HG03095 (cell line): ENCODE results near the gene ATG10.
A peak's percentile ranks its signal among the peaks of the same experiment; 100 is the strongest.
"Not testable (repeated sequence)": the region's sequence is repeated elsewhere in the genome, so short reads cannot be mapped to it uniquely, and the experiment has no call there.

ENCODE experiments used
- ATAC-seq: cut with Tn5 transposase; IDR thresholded peaks from one replicate; pipeline ENCODE4 v1.9.1; 2021; ENCODE audit warnings: moderate library complexity; ENCODE audit not compliant: unreplicated experiment

The ATG10 gene

DNA sequence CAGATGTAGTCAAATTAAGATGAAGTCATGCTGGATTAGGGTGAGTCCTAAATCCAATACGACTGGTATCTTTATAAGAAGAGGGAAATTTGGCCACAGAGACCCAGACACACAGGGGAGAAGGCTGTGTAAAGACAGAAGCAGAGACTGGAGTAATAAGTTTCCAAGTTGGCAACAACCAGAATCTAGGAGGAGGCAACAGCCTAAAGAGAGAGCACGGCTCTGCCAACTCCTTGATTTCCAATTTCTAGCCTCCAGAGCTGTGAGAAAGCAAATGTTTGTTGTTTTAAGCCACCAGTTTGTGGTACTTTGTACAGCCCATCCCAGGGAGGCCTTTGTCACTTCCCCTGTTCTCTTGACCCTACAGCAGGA lies 74.4 kb downstream of the ATG10 start:
- no peak for ATAC-seq

DNA sequence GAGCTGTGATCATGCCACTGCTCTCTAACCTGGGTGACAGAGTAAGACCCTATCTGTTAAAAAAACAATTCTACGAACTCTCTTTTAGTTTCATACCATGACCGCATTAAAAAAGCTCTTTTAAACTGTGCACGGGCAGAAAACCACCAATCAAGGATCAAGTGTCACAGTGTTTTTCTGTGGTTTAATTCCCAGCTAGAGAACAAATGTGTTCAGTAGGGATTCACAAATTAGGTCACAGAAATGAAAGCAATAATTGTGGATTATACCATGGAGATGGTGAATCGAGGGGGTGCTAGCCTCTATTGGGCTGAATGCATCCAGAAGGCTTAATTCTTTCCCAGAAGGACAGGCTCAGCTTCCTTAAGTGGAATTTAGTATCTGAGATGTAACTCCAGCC lies 79.1 kb downstream of the ATG10 start:
- no peak for ATAC-seq

DNA sequence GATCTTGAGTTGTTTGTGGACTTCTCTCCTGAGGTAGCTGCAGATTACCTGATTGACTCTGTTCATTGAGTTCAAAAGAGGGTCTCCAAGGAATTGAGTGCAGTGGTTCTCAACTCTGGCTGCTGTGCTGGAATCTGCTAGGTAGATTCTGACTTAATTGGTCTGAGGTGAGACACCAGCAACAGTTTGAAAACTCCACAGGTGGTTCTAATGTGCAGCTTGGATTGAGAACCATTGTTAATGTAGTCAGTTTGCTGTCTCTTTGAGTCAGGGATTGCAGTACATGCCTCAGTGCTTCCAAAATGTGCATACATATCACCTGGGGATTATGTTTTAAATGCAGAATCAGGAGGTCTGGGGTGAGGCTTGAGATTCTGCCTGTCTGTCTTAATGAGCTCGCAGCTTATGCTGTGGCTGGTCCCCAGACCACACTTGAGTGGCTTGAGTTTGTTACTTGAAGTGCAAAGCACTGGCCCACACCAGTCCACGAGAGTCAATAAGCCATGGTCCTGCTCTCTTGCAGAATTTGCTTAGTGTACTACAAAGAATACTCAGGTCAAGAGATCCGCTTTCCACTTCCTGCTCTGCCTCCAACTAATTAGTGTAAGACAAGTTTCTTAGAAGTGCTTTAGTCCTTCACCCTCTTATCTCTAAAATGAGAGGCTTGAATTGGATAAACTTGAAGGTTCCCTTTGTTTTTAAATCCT lies 82.3 kb downstream of the ATG10 start:
- ATAC-seq: no peak

DNA sequence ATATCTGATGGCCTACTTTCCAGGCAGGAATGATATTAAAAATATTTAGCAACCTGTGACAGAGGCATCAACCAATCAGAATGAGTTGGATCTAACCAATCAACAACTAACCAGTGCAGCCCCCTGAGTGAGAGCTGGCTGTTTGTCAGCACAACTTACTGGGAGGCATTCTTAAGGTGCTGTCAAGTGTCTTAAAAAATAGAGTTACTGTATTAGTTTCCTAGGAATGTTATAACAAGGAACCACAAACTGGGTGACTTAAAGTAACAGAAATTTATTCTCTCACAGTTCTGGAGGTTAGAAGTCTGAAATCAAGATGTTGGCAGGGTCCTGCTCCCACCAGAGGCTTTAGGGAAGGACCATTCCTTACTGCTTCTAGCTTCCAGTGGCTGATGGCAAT lies 85.2 kb downstream of the ATG10 start:
- ATAC-seq: no peak

DNA sequence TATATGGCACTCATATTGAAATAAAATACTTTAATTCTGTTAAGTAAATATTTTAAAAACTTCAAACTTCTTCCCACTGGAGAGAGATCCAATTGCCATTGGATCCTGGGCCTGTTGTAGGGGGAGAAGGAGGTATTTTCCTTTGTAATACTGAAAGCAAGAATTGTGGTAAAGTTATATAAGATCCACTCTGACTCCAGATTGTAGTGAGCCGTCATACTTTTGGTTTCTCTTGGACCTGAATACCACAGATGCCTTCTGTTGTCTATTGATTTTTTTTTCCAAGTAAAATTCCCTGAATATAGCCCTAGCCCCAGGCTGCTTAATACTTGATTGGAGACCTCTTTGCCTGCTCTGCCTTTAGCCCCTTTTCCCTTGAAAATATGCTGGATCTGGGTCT lies 86.9 kb downstream of the ATG10 start:
- ATAC-seq: no peak

DNA sequence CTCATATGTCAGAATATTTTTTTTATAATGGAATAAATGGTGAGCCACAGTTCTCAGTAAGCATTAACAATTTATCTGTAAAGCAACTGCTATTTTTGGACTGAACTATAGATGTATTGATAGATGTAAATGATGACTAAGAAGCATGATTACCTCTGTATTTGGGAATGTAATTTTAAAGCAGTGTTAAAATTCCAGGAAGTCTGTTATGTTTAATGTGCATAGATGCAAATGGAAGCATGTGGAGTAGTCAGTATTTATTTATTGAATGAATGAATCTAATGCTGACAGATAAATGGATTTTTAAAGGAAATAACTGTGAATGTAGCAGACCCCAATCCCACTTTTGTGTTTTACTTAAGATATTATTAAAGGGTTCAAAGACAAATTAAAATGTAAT lies 95.0 kb downstream of the ATG10 start:
- ATAC-seq: no peak

DNA sequence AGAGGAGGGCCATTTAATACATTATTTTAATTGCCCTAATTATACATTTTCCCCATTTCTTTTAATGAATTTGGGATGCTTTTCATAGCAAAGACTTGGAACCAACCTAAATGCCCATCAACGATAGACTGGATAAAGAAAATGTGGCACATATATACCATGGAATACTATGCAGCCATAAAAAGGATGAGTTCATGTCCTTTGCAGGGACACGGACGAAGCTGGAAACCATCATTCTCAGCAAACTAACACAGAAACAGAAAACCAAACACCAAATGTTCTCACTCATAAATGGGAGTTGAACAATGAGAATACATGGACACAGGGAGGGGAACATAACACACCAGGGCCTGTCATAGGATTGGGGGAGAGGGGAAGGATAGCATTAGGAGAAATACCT lies 96.2 kb downstream of the ATG10 start:
- not testable (repeated sequence) for ATAC-seq

DNA sequence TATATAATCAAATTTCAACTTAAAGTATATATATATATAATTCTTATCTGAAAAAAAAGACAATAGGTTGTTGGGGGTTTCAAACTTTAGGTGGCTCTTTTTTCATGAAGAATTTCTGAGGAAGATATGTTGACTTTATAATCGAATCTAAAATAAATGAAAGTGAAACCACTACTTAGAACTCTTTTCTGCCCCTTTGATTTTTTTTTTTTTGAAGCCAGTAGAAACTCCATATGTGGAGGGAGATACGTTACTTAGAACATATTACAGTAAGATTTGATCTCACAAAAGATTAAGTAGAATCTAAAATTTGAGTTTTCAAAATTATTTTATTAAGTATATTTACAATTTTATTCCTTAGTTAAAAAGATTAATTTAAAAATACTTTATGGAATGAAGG lies 96.9 kb downstream of the ATG10 start:
- no peak for ATAC-seq

DNA sequence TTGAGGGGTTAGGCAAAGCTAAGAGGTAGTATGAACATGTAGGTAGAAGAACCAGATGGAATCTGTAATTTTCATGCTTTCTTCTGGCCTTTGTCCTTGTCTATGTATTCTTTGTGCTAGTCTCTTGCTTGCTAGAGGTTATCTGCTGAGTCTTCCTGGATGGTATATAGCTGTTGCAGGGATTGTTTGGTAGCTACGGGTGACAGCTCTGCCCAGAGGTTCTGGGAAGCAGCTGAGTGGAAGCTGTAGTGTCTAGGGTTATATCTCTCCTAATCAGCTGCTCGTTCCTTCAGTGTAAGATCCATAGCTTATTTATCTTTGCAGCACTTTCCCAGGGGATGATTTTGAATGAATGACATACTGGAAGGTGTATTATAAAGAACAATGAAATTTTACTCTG lies 100.3 kb downstream of the ATG10 start:
- ATAC-seq: no peak

DNA sequence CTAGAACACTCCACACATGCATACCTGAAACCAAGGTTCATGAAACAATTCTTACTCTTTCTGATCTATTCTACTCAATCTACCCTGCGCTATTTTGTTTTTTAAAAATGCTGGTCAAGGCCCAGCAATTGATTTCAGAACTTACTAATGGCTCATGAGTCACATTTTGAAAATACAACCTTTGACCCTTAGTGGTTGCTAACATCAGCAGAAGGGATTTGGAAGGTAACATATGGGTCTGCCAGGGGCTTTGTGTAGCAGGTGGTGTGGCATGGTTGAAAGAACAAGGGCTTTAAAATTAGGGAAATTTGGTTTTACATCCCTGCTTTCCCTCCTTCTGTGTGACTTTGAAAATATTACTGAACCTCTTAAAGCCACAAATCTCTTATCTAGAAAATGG lies 101.4 kb downstream of the ATG10 start:
- ATAC-seq: no peak

DNA sequence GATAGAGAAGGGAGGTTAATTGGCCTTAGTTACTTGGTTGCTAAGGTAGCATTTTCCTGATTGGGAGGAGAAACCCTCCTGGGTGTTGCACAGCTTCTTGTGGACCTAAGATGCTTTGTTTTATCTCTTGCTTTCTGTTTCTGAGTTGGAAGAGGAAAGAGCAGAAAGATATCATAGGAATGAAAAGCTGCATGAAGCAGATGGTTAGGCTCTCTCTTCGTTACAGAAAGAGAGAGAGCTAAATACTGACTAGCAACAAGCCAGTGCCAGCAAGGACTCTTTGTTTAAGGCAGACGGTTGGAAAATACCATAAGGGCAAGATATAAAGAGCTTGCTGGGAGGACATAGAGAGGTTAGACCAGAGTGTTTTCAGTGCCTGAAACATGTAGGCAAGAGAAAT lies 103.1 kb downstream of the ATG10 start:
- ATAC-seq: no peak

DNA sequence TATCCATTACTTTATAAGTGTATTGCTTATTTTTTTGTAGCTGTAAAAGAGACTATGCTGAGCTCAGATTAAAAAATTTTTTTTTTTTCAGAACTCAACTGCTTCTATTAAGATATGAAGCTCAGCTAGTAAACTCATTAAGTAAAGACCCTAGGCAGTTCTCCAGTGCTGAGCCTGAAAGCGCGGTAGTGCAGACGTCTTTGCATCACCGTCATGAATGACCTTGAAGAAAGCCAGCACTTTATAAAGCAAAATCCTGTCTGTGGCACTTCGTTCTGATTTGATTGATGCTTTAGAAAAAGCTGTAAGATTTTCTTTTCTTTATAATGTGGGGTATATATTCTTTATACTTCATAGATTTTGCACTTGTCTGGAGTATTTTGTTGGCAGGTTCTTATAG lies 105.7 kb downstream of the ATG10 start:
- no peak for ATAC-seq

DNA sequence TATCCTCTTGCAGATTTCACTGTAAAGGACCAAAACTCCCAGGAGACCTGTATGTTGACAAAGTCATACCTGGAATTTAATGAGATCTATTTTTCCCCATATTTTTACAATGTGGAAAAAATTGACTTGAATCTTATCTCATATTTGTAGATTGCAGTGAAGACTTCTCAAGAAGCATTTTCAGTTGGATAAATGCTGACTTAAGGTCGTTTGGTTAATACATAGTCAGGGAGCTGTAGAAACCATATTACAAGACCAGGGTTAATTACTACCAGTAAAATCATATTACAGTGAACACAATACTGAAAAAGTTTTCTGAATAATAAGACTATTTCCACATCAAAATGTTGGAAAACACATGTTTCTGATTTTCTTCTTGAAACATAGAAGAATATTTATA lies 119.8 kb downstream of the ATG10 start:
- ATAC-seq: no peak

DNA sequence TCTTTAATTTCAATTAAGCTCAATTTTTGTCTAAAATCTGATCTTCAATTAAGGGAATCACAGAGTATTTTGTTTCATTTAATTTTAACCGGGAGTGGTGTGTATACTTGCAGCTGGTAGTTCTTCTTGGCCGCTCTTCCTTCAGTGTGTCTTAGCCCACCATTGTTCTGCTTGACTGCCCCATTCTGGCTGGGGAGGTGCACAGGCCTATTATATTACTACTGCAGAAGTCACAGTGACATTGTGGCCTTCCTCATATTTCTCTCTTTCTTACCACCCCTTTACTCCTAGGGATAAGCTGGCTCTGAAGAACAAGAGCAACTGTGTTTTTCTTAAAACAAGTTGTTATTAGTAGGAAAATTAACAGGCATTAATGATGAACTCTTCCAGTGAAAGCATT lies 123.7 kb downstream of the ATG10 start:
- no peak for ATAC-seq

DNA sequence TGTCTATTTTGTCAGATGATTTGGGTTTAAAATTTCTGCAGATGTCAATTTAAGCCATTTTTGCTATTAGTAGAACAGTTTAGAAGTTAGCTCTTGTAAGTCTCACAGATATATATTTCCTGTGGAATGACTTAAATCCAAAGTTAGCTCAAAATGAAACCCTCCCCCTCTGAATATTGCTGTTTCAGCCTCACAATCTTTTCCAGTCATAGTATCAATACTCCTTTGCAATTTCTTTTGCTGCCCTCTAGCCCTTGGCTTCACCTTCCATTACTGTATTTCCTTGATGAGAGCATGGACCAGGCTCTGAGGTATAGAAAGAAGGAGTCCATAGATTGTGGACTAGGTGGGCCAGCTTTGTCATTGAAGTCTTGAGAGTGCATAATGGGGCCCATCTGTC lies 124.4 kb downstream of the ATG10 start:
- no peak for ATAC-seq

DNA sequence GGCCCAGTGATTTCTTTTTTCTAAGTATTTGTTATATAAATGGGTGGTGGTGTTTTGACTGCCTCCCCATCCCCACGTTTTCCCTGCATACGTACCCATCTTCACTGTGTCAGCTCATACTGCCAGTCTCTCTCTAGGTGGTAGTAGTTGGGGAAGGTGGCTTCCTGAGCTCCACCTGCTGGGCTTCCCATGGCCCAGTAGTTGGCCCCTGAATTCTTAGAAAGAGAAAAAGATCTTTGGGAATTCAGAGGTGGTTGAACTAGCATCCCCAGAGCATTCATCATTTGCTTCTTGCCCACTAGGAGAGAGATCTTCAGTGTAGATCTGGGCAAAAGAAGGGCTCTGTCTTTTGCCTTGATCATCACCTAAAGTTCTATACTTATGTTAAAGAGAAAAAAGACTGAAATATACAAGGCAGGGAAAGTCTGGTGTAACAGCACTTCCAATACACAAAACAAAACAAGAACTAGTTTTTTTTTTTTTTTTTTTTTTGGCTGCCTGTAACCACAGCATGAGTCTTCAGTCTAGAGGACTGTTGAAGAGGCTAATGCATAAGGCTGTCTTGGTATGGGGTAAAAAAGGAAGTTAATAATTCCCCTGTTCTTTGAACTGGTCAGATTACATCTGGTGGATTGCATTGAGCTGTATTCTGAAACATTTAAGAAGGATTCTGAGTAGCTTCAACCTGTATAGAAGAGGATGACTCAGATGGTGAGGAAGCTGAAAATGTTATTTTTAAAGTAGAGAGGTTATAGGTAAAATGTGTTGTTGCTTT lies 128.7 kb downstream of the ATG10 start:
- ATAC-seq: peak; percentile 94

DNA sequence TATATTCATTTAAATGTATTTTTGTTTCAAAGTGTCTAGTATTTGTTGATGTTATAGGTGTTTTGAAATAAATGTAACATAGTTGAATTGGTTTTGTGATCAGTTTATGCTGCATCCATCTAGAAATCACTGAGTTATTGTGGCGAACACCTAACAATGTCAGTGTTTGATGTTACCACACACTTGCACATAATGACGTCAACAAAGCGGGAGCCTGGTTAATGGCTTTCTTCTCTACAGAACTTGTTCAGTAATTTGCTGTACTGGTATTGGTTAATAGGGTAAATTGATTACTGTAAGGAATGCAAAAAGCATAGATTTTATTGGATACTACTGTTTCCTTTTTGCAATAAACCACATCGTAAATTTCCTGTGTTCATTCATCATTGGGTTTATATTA lies 133.0 kb downstream of the ATG10 start:
- ATAC-seq: no peak

DNA sequence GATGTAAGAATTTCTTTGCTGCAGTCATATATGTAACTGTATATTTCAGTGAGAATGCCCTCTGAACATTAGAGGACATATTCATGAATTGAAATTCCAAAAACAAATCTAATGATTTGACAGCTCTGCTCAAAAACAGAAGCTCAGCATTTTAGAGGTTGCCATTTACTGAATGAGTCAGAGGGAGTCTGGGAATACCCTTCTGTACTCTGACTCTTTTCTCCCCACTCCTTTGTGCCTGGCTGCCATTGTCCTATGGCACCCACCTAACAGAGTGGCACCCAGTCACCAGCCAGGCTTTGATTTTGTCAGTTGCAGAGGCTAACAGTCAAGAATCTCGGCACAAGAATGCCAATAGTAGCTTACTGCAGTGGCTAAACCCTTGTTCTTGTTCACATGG lies 133.6 kb downstream of the ATG10 start:
- ATAC-seq: no peak

DNA sequence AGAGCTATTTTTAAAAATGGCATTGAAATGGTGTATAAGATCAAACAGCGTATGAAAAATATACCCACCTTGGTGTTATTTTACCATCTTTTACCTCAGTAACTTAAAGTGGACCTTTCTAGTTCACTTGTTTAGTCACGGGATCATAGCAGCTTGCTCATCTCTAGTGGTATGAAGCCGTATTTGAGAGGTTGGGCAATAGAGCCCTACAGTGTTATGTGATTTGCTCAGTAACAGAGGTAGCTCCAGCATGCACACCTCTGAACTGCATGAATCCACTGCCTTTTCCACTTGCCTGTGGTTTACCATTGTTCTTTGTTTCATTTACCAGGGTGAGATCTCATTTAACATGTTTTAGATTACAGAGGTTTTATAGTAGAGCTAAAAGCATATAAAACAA lies 134.4 kb downstream of the ATG10 start:
- ATAC-seq: no peak

DNA sequence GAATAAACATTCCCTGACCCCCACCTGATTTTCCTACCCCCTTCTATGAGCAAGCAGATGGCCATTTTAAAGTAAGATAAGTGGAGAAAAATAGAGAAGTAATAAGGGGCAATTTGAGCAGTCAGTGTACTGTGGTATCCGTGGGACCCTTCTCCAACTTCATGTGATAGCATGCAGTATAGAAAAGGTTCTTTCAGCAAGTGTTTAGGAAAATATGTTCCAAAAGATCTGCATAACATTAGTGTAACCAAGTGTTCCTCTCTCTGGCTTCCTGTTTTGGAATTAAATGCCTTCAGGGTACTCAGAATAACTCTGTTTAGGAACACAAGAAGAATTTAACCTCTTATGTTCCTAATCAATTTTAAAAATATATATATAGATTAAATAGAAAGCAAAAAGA lies 134.9 kb downstream of the ATG10 start:
- ATAC-seq: no peak

DNA sequence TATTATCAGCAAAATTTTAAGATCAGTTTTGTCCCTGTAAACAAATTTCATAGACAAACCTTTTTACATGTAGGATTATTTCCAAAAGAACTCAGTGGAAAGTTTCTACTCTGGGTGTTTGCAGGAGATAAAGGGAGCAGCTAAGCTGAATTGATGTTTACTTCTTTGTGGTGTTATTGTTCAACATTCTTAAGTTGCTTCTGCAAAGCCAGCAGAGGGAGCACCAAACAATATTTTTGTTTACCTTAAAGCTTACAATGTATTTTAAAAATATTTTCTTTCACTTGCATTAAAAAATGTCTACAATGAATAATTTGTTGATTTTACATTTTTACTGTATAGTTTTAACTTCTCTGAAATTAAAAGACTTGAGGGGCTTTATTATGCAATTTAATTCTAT lies 135.4 kb downstream of the ATG10 start:
- no peak for ATAC-seq

DNA sequence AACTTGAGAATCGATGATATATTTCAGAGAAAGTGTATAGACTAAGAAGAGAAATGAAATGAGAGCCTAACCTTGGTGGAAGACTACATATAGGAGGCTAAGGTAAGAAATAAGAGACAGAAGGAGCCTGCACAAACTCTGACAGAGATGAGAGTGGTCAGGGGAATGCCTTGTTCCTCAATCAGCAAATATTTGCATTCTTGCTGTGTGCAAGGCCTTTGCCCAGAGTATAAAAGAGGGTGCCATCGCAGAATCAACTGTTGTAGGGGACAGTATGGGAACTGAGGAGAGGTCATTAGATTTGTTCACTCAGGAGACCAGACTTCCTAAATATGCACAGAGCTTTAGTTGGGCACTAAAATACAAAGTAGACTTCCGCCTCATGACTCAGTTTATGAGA lies 137.2 kb downstream of the ATG10 start:
- ATAC-seq: no peak

DNA sequence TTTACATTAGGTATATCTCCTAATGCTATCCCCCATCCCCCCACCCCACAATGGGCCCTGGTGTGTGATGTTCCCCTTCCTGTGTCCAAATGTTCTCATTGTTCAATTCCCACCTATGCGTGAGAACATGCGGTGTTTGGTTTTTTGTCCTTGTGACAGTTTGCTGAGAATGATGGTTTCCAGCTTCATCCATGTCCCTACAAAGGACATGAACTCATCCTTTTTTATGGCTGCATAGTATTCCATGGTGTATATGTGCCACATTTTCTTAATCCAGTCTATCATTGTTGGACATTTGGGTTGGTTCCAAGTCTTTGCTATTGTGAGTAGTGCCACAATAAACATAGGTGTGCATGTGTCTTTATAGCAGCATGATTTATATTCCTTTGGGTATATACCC lies 138.1 kb downstream of the ATG10 start:
- ATAC-seq: not testable (repeated sequence)
